Measurements from ENCODE around the gene A2ML1.

Gene A2ML1

DNA sequence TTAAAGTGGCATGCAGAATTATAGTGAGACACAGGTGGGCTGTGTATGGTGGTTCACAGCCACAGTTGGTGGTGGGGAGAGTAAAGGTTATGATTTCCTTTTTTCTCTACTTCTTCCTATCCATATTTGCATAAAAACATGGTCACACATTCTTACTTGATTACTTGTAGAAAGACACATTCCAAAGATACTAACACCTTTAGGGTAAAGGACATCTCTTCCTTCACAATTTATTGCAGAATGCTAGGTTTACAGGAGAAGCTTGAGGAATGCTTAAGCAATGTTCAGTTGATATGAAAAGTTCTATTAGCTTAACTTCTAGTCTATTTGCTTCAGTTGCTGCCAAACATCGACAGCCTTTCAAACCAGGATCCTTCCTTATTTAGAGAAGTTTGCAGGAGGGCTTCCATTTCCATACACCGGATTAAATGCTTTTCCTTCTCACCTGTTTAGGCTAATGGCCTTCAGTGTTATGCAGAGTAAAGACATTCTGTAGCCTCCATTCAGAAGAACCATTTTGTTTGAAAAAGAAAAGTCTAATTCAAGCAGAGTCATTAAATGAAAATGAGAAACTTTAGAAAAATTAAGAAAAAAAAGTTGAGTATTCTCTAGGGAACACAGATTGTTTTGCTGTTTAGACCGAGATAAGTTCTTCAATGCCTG lies 89.3 kb downstream of the A2ML1 start:
- H3K4me3 ChIP-seq (ENCODE audit: low read length), result no peak overlapping the region
- no peak for TF ChIP-seq CTCF (IDR thresholded peaks at IDR 0.05; ENCODE audit: insufficient read depth, low read depth, low read length, missing control alignments)
- no peak for DNase-seq (ENCODE audit: low read depth)

DNA sequence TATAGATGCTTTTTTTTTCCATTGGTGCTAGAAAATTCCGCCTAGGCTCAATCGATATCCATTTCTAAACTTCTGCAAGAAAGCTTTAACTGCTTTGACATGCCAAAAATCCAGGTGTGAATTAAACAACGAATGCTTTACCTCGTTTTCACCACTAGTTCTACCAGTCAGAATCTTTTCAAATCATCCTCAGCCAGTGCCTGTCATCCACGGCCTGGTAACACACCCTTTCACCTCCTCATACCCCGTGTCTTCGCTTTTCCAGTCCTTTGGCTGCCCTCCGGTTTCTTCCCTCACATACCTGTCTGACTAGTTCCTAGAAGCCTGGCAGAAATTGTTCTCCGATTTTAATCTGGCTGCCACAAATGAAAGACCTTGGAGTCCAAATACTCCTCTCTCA lies 90.5 kb downstream of the A2ML1 start:
- peak; percentile 48 for TF ChIP-seq CTCF (IDR thresholded peaks at IDR 0.05; ENCODE audit: insufficient read depth, low read depth, low read length, missing control alignments)
- H3K4me3 ChIP-seq (ENCODE audit: low read length), result no peak overlapping the region
- peak; percentile 80 for DNase-seq (ENCODE audit: low read depth)

GRCh38 chr12:8913702-8914032 lies 91.2 kb downstream of the A2ML1 start:
- no peak for TF ChIP-seq CTCF (IDR thresholded peaks at IDR 0.05; ENCODE audit: insufficient read depth, low read depth, low read length, missing control alignments)
- H3K4me3 ChIP-seq (ENCODE audit: low read length), result peak overlapping the region; percentile 67
- DNase-seq (ENCODE audit: low read depth), result no peak

DNA sequence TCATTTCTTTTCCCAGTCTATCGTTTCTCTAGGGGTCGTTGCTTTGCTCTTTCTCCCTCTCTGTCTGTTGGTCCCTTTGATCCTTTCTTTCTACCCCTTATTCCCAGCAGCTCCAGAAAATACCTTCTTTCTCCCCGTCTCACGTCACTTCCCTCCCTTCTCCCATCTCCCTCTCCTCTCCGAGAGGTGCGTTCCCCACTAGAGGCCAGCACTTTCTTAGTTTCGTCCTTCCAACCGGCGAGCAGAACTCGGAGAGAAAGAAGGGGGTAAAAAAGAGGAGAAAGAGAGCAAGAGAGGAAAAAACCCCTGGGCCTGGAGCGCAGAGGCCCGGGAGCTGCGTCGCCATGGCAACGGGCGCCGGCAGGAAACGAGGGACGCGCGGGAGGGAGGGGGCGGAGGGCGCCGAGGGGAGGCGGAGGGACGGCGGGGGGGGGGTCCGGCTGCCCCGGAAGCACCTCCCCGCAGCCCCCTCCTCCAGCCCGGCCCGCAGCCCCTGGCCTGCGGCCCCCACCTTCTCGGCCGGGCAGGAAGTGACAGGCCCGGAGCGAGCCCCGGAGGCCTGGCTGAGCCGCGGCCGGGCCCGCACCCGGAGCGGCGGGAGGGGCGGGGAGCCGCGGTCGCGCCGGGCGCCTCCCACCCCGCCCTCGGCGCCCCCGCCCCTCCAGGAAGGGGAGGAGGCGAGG lies 91.8 kb downstream of the A2ML1 start, which contains the start of gene PHC1:
PHC1 (plus strand) TSS at position 477 of the 683 bp plus-strand sequence. CDS start 3,169 bp downstream, outside the sequence.
- DNase-seq (ENCODE audit: low read depth), result peak; percentile 64
- peak within 1 kb of the TSS; percentile 70 for H3K4me3 ChIP-seq (ENCODE audit: low read length)
- peak; percentile 75 for TF ChIP-seq CTCF (IDR thresholded peaks at IDR 0.05; ENCODE audit: insufficient read depth, low read depth, low read length, missing control alignments)

- H3K4me3 ChIP-seq (ENCODE audit: low read length), result peak overlapping the region; percentile 70
- peak; percentile 72 for DNase-seq (ENCODE audit: low read depth)
- TF ChIP-seq CTCF (IDR thresholded peaks at IDR 0.05; ENCODE audit: insufficient read depth, low read depth, low read length, missing control alignments), result no peak
Observed at GRCh38 chr12:8914716-8915526, 92.5 kb downstream of the A2ML1 start.

- no peak overlapping the region for H3K4me3 ChIP-seq (ENCODE audit: low read length)
- DNase-seq (ENCODE audit: low read depth), result no peak
- no peak for TF ChIP-seq CTCF (IDR thresholded peaks at IDR 0.05; ENCODE audit: insufficient read depth, low read depth, low read length, missing control alignments)
Observed at GRCh38 chr12:8916154-8916553, 93.7 kb downstream of the A2ML1 start.
